ENCODE results near the gene PTGDR. TPM values are rescaled to one million over a fixed set of nuclear protein-coding genes. Genes with fewer than 3 reads are reported as not detected.

The PTGDR gene
- total and polyA plus RNA-seq, 9 of the 15 experiments (the other 6 are each of a cell fraction or from before 2014, with no cell fraction given) = not detected

- Histone ChIP-seq H3K79me2 (ENCODE audit: control insufficient read depth, insufficient read depth, low read length) (no peaks in the 10 kb centered on the region), H3K4me2 (ENCODE audit: insufficient read depth, low read length) (no peak overlapping the region), H3K9me1 (ENCODE audit: control insufficient read depth, insufficient read depth, low read length) (no peaks in the 10 kb centered on the region), H3K27ac (ENCODE audit: extremely low read depth, low read depth, low read length) (no peak overlapping the region), H3K9me3 (replicated peaks; ENCODE audit: control insufficient read depth, insufficient read depth, low read depth, low read length) (no peaks in the 10 kb centered on the region), H3K4me3 (no peak overlapping the region), H3K9ac (ENCODE audit: insufficient read depth in 1 of 2, low read depth in 2 of 2, low read length in 2 of 2) (no peak overlapping the region), H4K20me1 (replicated peaks; ENCODE audit: control insufficient read depth, insufficient read depth, low read length) (no peaks in the 10 kb centered on the region), H3K4me1 (replicated peaks in 1 of 2; ENCODE audit: control insufficient read depth in 2 of 2, insufficient read depth in 2 of 2, low read length in 2 of 2) (no peaks in the 10 kb centered on the region), H3K36me3 (ENCODE audit: control insufficient read depth, insufficient read depth, low read length) (no peaks in the 10 kb centered on the region), H3K27me3 (ENCODE audit: control insufficient read depth in 2 of 2, insufficient read depth in 2 of 2, low read length in 2 of 2) (no peaks in the 10 kb centered on the region), H2AFZ (ENCODE audit: low read depth, low read length) (no peak overlapping the region)
- CTCF ChIA-PET (ENCODE audit: low intra/inter-chr PET ratio) = no interaction called here
- in situ Hi-C loops (cut with MboI) = no loop called here
- FAIRE-seq (no peak), ATAC-seq (no peak), DNase-seq (ENCODE audit: extremely low read depth in 1 of 4, low spot score in 3 of 4) (no peak)
- intact Hi-C loops (cut with micrococcal nuclease) = no loop called here
- no TSS peak for BruUV-seq (replicated peaks)
- no peak for TF ChIP-seq TRIM28 (IDR thresholded peaks at IDR 0.05)
- TF ChIP-seq NR2C2 (CRISPR knock-in tag; IDR thresholded peaks at IDR 0.05) = no peak
- no peak for TF ChIP-seq NR2C2 (tag; IDR thresholded peaks at IDR 0.05)
- TF ChIP-seq BCOR (IDR thresholded peaks at IDR 0.05) = no peak
- TF ChIP-seq DNMT1 (IDR thresholded peaks at IDR 0.05) = no peak
- no peak for TF ChIP-seq CCAR2 (IDR thresholded peaks at IDR 0.05; ENCODE audit: low read depth, low read length)
- TF ChIP-seq, protein P1, sequence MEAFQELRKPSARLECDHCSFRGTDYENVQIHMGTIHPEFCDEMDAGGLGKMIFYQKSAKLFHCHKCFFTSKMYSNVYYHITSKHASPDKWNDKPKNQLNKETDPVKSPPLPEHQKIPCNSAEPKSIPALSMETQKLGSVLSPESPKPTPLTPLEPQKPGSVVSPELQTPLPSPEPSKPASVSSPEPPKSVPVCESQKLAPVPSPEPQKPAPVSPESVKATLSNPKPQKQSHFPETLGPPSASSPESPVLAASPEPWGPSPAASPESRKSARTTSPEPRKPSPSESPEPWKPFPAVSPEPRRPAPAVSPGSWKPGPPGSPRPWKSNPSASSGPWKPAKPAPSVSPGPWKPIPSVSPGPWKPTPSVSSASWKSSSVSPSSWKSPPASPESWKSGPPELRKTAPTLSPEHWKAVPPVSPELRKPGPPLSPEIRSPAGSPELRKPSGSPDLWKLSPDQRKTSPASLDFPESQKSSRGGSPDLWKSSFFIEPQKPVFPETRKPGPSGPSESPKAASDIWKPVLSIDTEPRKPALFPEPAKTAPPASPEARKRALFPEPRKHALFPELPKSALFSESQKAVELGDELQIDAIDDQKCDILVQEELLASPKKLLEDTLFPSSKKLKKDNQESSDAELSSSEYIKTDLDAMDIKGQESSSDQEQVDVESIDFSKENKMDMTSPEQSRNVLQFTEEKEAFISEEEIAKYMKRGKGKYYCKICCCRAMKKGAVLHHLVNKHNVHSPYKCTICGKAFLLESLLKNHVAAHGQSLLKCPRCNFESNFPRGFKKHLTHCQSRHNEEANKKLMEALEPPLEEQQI (IDR thresholded peaks at IDR 0.05) = no peak
- no peak for TF ChIP-seq SREBF2 (CRISPR knock-in tag; IDR thresholded peaks at IDR 0.05)
- no peak for TF ChIP-seq RAD21 (CRISPR knock-in tag; conservative IDR thresholded peaks at IDR 0.05 in 1 of 2, IDR thresholded peaks at IDR 0.05 in 1 of 2)
- POLR2A ChIA-PET = no interaction called here
- WGBS (ENCODE audit: insufficient coverage, low coverage, missing lambda C conversion rate) = 0% methylated on average over 1 of the region's 1 CpG
These were observed 28.8 kb upstream of the PTGDR start for GRCh38 chr14:52238682-52239081.
